ENCODE data around the gene LRRN4CL.
"Not testable (repeated sequence)": the region's sequence is repeated elsewhere in the genome, so short reads cannot be mapped to it uniquely, and the experiment has no call there.

- not testable (repeated sequence) for TF ChIP-seq RAD21 (IDR thresholded peaks at IDR 0.05; ENCODE audit: low read length); NFE2L2 (IDR thresholded peaks at IDR 0.05; ENCODE audit: low read depth, low read length); POLR2A (IDR thresholded peaks at IDR 0.05; ENCODE audit: low read depth, low read length)
- TF ChIP-seq, protein P1, sequence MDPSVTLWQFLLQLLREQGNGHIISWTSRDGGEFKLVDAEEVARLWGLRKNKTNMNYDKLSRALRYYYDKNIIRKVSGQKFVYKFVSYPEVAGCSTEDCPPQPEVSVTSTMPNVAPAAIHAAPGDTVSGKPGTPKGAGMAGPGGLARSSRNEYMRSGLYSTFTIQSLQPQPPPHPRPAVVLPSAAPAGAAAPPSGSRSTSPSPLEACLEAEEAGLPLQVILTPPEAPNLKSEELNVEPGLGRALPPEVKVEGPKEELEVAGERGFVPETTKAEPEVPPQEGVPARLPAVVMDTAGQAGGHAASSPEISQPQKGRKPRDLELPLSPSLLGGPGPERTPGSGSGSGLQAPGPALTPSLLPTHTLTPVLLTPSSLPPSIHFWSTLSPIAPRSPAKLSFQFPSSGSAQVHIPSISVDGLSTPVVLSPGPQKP (IDR thresholded peaks at IDR 0.05; ENCODE audit: borderline replicate concordance, low read depth, low read length) = not testable (repeated sequence)
- TF ChIP-seq, protein P2, sequence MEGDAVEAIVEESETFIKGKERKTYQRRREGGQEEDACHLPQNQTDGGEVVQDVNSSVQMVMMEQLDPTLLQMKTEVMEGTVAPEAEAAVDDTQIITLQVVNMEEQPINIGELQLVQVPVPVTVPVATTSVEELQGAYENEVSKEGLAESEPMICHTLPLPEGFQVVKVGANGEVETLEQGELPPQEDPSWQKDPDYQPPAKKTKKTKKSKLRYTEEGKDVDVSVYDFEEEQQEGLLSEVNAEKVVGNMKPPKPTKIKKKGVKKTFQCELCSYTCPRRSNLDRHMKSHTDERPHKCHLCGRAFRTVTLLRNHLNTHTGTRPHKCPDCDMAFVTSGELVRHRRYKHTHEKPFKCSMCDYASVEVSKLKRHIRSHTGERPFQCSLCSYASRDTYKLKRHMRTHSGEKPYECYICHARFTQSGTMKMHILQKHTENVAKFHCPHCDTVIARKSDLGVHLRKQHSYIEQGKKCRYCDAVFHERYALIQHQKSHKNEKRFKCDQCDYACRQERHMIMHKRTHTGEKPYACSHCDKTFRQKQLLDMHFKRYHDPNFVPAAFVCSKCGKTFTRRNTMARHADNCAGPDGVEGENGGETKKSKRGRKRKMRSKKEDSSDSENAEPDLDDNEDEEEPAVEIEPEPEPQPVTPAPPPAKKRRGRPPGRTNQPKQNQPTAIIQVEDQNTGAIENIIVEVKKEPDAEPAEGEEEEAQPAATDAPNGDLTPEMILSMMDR (conservative IDR thresholded peaks at IDR 0.05; ENCODE audit: low read depth, low read length) = not testable (repeated sequence)
Measured at GRCh38 chr11:62730076-62730475, 40.7 kb upstream of the LRRN4CL start.
